Activated naive CD8-positive, alpha-beta T cell treated with anti-CD3 and anti-CD28 coated beads, Interleukin-2, amount 50 U/mL, for 16 hours (primary cell): ENCODE results near the gene NT5C.

Experiments used
- DNase-seq: peaks from one replicate; pipeline ENCODE4 v3.0.0-alpha.2; 2020; ENCODE audit warnings: low read depth, low spot score

NT5C gene

GRCh38 chr17:75093548-75094158 lies 37.9 kb downstream of the NT5C start:
- no peak for DNase-seq

- DNase-seq: no peak
These were observed 39.7 kb downstream of the NT5C start for GRCh38 chr17:75091855-75092327.

GRCh38 chr17:75090871-75091854 lies 40.4 kb downstream of the NT5C start:
- DNase-seq: no peak

GRCh38 chr17:75088465-75089417 lies 42.8 kb downstream of the NT5C start:
- no peak for DNase-seq

- DNase-seq: no peak
These were observed 43.7 kb downstream of the NT5C start, which contains the start of gene SLC16A5 for GRCh38 chr17:75087558-75088453. TSS of gene SLC16A5 (plus strand) at chr17:75087954. CDS start at chr17:75093637, 5,683 bp downstream.

GRCh38 chr17:75087182-75087557 lies 44.4 kb downstream of the NT5C start:
- DNase-seq: no peak

- DNase-seq: no peak
These were observed 44.9 kb downstream of the NT5C start for GRCh38 chr17:75086496-75087181.

GRCh38 chr17:75084039-75084660 lies 47.4 kb downstream of the NT5C start:
- DNase-seq: no peak

GRCh38 chr17:75082683-75083082 lies 48.9 kb downstream of the NT5C start:
- DNase-seq: no peak

GRCh38 chr17:75081611-75082540 lies 49.7 kb downstream of the NT5C start:
- no peak for DNase-seq
